Natural killer cell (primary cell): ENCODE results near the gene FNDC3B. TPM values are rescaled to one million over a fixed set of nuclear protein-coding genes. Genes with fewer than 3 reads are reported as not detected.

Source experiments
- ATAC-seq, 3 donors: fragments of 150-1000 bp in 2 of 3; fragments of 200-7000 bp in 1 of 3; cut with Tn5 transposase; 1 replicate in 1 of 3; 2 replicates in 2 of 3; pipeline ENCODE4 v1.10.0; 2021; ENCODE audit warnings: mild to moderate bottlenecking in 2 of 3, moderate library complexity in 2 of 3
- DNase-seq, 2 donors: peaks; one replicate each; pipeline versions ENCODE4 v3.0.0 to v3.0.0-alpha.2; 2013 to 2021; ENCODE audit warnings: mixed read lengths in 1 of 2
- H3K27ac ChIP-seq: one replicate; pipeline ENCODE4 v1.5.1; 2013; ENCODE audit warnings: mild to moderate bottlenecking, low read length
- H3K27me3 ChIP-seq: one replicate; pipeline ENCODE4 v1.6.1; 2013; ENCODE audit warnings: low read length; ENCODE audit not compliant: control insufficient read depth, insufficient read depth
- H3K36me3 ChIP-seq: one replicate; pipeline ENCODE4 v1.6.1; 2013; ENCODE audit warnings: low read length; ENCODE audit not compliant: control insufficient read depth, insufficient read depth
- H3K4me1 ChIP-seq: one replicate; pipeline ENCODE4 v1.6.1; 2013; ENCODE audit warnings: low read length; ENCODE audit not compliant: control insufficient read depth, insufficient read depth
- H3K4me3 ChIP-seq: one replicate; pipeline ENCODE4 v1.5.1; 2013; ENCODE audit warnings: low read length
- H3K9me3 ChIP-seq: one replicate; pipeline ENCODE4 v1.6.1; 2013; ENCODE audit warnings: low read length; ENCODE audit not compliant: control insufficient read depth, insufficient read depth
- H3K27ac Mint-ChIP-seq, 2 donors: one replicate each; pipeline ENCODE4 v1.8.0; 2022; ENCODE audit warnings: mild to moderate bottlenecking in 2 of 2, mixed read lengths in 2 of 2, moderate library complexity in 1 of 2
- H3K27me3 Mint-ChIP-seq, 2 donors: one replicate each; pipeline ENCODE4 v1.8.0; 2022; ENCODE audit warnings: low read depth in 2 of 2, mixed read lengths in 2 of 2
- H3K36me3 Mint-ChIP-seq: one replicate; pipeline ENCODE4 v1.8.0; 2022; ENCODE audit warnings: mixed read lengths
- H3K4me1 Mint-ChIP-seq, 2 donors: one replicate each; pipeline ENCODE4 v1.8.0; 2022; ENCODE audit warnings: mixed read lengths in 2 of 2
- H3K4me3 Mint-ChIP-seq: one replicate; pipeline ENCODE4 v1.8.0; 2022; ENCODE audit warnings: mild to moderate bottlenecking, moderate library complexity, mixed read lengths
- H3K9me3 Mint-ChIP-seq, 2 donors: one replicate each; pipeline ENCODE4 v1.8.0; 2022; ENCODE audit warnings: mixed read lengths in 2 of 2
- CTCF ChIP-seq: fragments of 200-600 bp; IDR thresholded peaks from one replicate; pipeline ENCODE4 v1.8.0; 2022; ENCODE audit warnings: antibody characterized with exemption
- WGBS: methylation state at CpG from one replicate; pipeline ENCODE4 v1.1.7; 2013; ENCODE audit warnings: missing lambda C conversion rate; ENCODE audit not compliant: insufficient coverage; 5-methylcytosine and 5-hydroxymethylcytosine counted together
- intact Hi-C: fragments of 100-400 bp; cut with micrococcal nuclease; formaldehyde crosslinking; loops from one replicate; pipeline ENCODE4 v1.14.2; 2022
- total RNA-seq, 4 donors: library from RNA; stranded (reverse); fragments of 120-200 nt in 1 of 4; gene quantifications; one replicate each; pipeline versions ENCODE4 v1.2.3 to v1.2.4, GENCODE V29; 2013 to 2022

FNDC3B gene
- total RNA-seq, 3 donors from 2014 or later (not counting 1 experiment from before 2014, with no cell fraction given) = 154 to 214 (median 206) TPM

- Mint-ChIP-seq H3K4me3 (no peak overlapping the region), H3K27ac (no peak overlapping the region), H3K9me3 (no peaks in the 10 kb centered on the region), H3K4me1 (peaks cover 6% of the 10 kb centered on the region in 2 donors), H3K27me3 (no peaks in the 10 kb centered on the region), H3K36me3 (peaks cover 8% of the 10 kb centered on the region)
- H3K4me1 ChIP-seq = no peaks in the 10 kb centered on the region
- no peak for TF ChIP-seq CTCF
- H3K36me3 ChIP-seq = peaks cover 51% of the 10 kb centered on the region
- intact Hi-C loops = no loop called here
- H3K9me3 ChIP-seq = no peaks in the 10 kb centered on the region
- H3K4me3 ChIP-seq = no peak overlapping the region
- ATAC-seq = no peak
- no peaks in the 10 kb centered on the region for H3K27me3 ChIP-seq
- DNase-seq = no peak
- no peak overlapping the region for H3K27ac ChIP-seq
- 94% methylated on average over 2 of the region's 4 CpGs for WGBS
These were observed 263.8 kb downstream of the FNDC3B start for GRCh38 chr3:172303181-172303580.

- Histone ChIP-seq H3K36me3 (peaks cover 51% of the 10 kb centered on the region), H3K27me3 (no peaks in the 10 kb centered on the region), H3K9me3 (no peaks in the 10 kb centered on the region), H3K4me3 (no peak overlapping the region), H3K4me1 (no peaks in the 10 kb centered on the region), H3K27ac (no peak overlapping the region)
- DNase-seq (no peak), ATAC-seq (no peak)
- Mint-ChIP-seq H3K27ac (no peak overlapping the region), H3K4me3 (no peak overlapping the region), H3K27me3 (no peaks in the 10 kb centered on the region), H3K9me3 (no peaks in the 10 kb centered on the region), H3K36me3 (peaks cover 8% of the 10 kb centered on the region), H3K4me1 (peaks cover 6% of the 10 kb centered on the region in 2 donors)
- WGBS = 94% methylated on average over 4 of the region's 4 CpGs
- no peak for TF ChIP-seq CTCF
- intact Hi-C loops = no loop called here
These were observed 264.7 kb downstream of the FNDC3B start for GRCh38 chr3:172303941-172304558.

- no peak for ATAC-seq
- intact Hi-C loops = no loop called here
- Histone ChIP-seq H3K4me3 (no peak overlapping the region), H3K36me3 (peaks cover 52% of the 10 kb centered on the region), H3K27ac (no peak overlapping the region), H3K4me1 (no peaks in the 10 kb centered on the region), H3K9me3 (no peaks in the 10 kb centered on the region), H3K27me3 (no peaks in the 10 kb centered on the region)
- peaks cover 1 to 4% of the 10 kb centered on the region in 2 donors for H3K4me1 Mint-ChIP-seq
- WGBS = 100% methylated on average over 2 of the region's 2 CpGs
- H3K36me3 Mint-ChIP-seq = peaks cover 11% of the 10 kb centered on the region
- no peaks in the 10 kb centered on the region for H3K9me3 Mint-ChIP-seq
- H3K27ac Mint-ChIP-seq = no peak overlapping the region
- no peak for DNase-seq
- TF ChIP-seq CTCF = no peak
- H3K27me3 Mint-ChIP-seq = no peaks in the 10 kb centered on the region
- no peak overlapping the region for H3K4me3 Mint-ChIP-seq
These were observed 266.2 kb downstream of the FNDC3B start for GRCh38 chr3:172305552-172305951.

DNA sequence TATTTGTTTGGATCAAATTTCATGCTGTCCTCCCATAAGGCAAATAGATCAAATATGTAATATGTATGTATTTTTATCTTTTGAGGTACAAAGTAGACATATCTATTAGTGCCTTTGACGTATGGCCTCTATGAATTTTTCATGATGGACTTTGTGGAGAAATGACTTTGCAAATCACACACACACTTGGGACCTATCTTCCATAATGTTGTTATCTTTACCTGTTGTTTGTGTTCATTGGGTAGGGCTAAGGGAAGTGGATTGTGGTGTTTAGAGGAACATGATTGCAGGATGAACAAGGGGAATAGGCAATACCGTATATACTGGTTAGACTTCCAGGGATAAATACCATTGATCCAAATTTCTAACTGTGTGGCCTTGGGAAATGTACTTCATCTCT is 266.6 kb downstream of the FNDC3B start:
- no peak for ATAC-seq
- intact Hi-C loops = no loop called here

More for the DNA sequence above, 266.6 kb downstream of the FNDC3B start:
- peaks cover 53% of the 10 kb centered on the region for H3K36me3 ChIP-seq
- H3K4me1 Mint-ChIP-seq = no peaks in the 10 kb centered on the region
- DNase-seq = no peak
- no peak overlapping the region for H3K4me3 Mint-ChIP-seq
- H3K9me3 Mint-ChIP-seq = no peaks in the 10 kb centered on the region
- no peaks in the 10 kb centered on the region for H3K9me3 ChIP-seq
- H3K27ac ChIP-seq = no peak overlapping the region
- H3K4me3 ChIP-seq = no peak overlapping the region
- no peaks in the 10 kb centered on the region for H3K27me3 ChIP-seq
- no peak for TF ChIP-seq CTCF
- no peaks in the 10 kb centered on the region for H3K27me3 Mint-ChIP-seq
- no peaks in the 10 kb centered on the region for H3K4me1 ChIP-seq
- WGBS = 100% methylated on average over 1 of the region's 2 CpGs
- peaks cover 11% of the 10 kb centered on the region for H3K36me3 Mint-ChIP-seq
- H3K27ac Mint-ChIP-seq = no peak overlapping the region
